Measurements from ENCODE around the gene ELP5.

ELP5 gene

GRCh38 chr17:7304179-7304578 is 52.2 kb downstream of the ELP5 start:
- in situ Hi-C loops (cut with MboI; ENCODE audit: low sequenced_read_pairs): no loop called here
- Histone ChIP-seq H3K4me3 (no peak overlapping the region), H3K36me3 (replicated peaks) (peaks cover 16% of the 10 kb centered on the region), H3K4me1 (no peaks in the 10 kb centered on the region; the same call in none of the 2 replicates), H3K27me3 (ENCODE audit: low read depth) (no peaks in the 10 kb centered on the region), H3K9me3 (no peaks in the 10 kb centered on the region)
- no peak for DNase-seq (ENCODE audit: low spot score in 2 of 2)

- peaks cover 3% of the 10 kb centered on the region for H3K4me1 ChIP-seq
- peak within 1 kb of the TSS; percentile 90 for H3K4me3 ChIP-seq
- no peaks in the 10 kb centered on the region for H3K9me3 ChIP-seq
- peak; percentile 100 for DNase-seq (ENCODE audit: low spot score in 2 of 2)
- H3K36me3 ChIP-seq (replicated peaks): peaks cover 42% of the 10 kb centered on the region
- H3K27me3 ChIP-seq (ENCODE audit: low read depth): no peaks in the 10 kb centered on the region
- in situ Hi-C loops (cut with MboI; ENCODE audit: low sequenced_read_pairs): no loop called here
These were observed 55.1 kb downstream of the ELP5 start, which contains the start of gene EIF5A for GRCh38 chr17:7306911-7307685. EIF5A (plus strand) TSS chr17:7307628; CDS start chr17:7309636, 2,008 bp downstream.

GRCh38 chr17:7307686-7308624 is 55.9 kb downstream of the ELP5 start:
- peaks cover 50% of the 10 kb centered on the region for H3K36me3 ChIP-seq (replicated peaks)
- DNase-seq (ENCODE audit: low spot score in 2 of 2): peak in 1 of 2 experiments; percentile 70
- in situ Hi-C loops (cut with MboI; ENCODE audit: low sequenced_read_pairs): no loop called here
- H3K4me1 ChIP-seq: peaks cover 3% of the 10 kb centered on the region
- peak overlapping the region; percentile 90 for H3K4me3 ChIP-seq
- H3K27me3 ChIP-seq (ENCODE audit: low read depth): no peaks in the 10 kb centered on the region
- H3K9me3 ChIP-seq: no peaks in the 10 kb centered on the region

- Histone ChIP-seq H3K4me3 (peak overlapping the region; percentile 90), H3K27me3 (ENCODE audit: low read depth) (no peaks in the 10 kb centered on the region), H3K36me3 (replicated peaks) (peaks cover 59% of the 10 kb centered on the region), H3K9me3 (no peaks in the 10 kb centered on the region), H3K4me1 (peaks cover 3% of the 10 kb centered on the region)
- peak; percentile 83 to 90 for DNase-seq (ENCODE audit: low spot score in 2 of 2)
- in situ Hi-C loops (cut with MboI; ENCODE audit: low sequenced_read_pairs): no loop called here
These were observed 56.8 kb downstream of the ELP5 start for GRCh38 chr17:7308625-7309433.

Measured in HAP-1 (cell line).